Glutamatergic neuron (in vitro differentiated cells): ENCODE data around the gene LIN28B. TPM values are rescaled to one million over a fixed set of nuclear protein-coding genes. Genes with fewer than 3 reads are reported as not detected.
A peak's percentile ranks its signal among the peaks of the same experiment; 100 is the strongest.

Experiments used
- DNase-seq: peaks from one replicate; pipeline ENCODE4 v3.0.0; 2022
- H3K27ac Mint-ChIP-seq: one replicate; pipeline ENCODE4 v1.8.0; 2020; ENCODE audit warnings: mild to moderate bottlenecking, mixed read lengths, inconsistent platforms; ENCODE audit not compliant: unreplicated experiment
- H3K27me3 Mint-ChIP-seq: one replicate; pipeline ENCODE4 v1.8.0; 2020; ENCODE audit warnings: mild to moderate bottlenecking, moderate library complexity, mixed read lengths, inconsistent platforms; ENCODE audit not compliant: unreplicated experiment
- H3K36me3 Mint-ChIP-seq: one replicate; pipeline ENCODE4 v1.8.0; 2020; ENCODE audit warnings: mild to moderate bottlenecking, mixed read lengths, inconsistent platforms; ENCODE audit not compliant: unreplicated experiment
- H3K4me1 Mint-ChIP-seq: one replicate; pipeline ENCODE4 v1.8.0; 2020; ENCODE audit warnings: mild to moderate bottlenecking, low read depth, mixed read lengths, inconsistent platforms; ENCODE audit not compliant: unreplicated experiment
- H3K4me3 Mint-ChIP-seq: one replicate; pipeline ENCODE4 v1.8.0; 2020; ENCODE audit warnings: mild to moderate bottlenecking, mixed read lengths, inconsistent platforms; ENCODE audit not compliant: unreplicated experiment
- H3K9me3 Mint-ChIP-seq: one replicate; pipeline ENCODE4 v1.8.0; 2020; ENCODE audit warnings: mild to moderate bottlenecking, moderate library complexity, mixed read lengths, inconsistent platforms; ENCODE audit not compliant: unreplicated experiment
- total RNA-seq: library from RNA; stranded (reverse); fragmentation: NEBNext Ultra II Directional; extraction: Animal tissue kit (Norgen Biotek cat#: 25700); gene quantifications from one replicate; pipeline ENCODE4 v1.2.1, GENCODE V29; 2021; ENCODE audit not compliant: unreplicated experiment
- TF ChIP-seq, protein P1 (sequence below): fragments of 200-600 bp; sonication (generic); IDR thresholded peaks from one replicate; pipeline ENCODE4 v1.5.0; 2021; ENCODE audit not compliant: partially characterized antibody, unreplicated experiment

Gene LIN28B
- total RNA-seq, 1 donor from 2014 or later, result 105 TPM

DNA sequence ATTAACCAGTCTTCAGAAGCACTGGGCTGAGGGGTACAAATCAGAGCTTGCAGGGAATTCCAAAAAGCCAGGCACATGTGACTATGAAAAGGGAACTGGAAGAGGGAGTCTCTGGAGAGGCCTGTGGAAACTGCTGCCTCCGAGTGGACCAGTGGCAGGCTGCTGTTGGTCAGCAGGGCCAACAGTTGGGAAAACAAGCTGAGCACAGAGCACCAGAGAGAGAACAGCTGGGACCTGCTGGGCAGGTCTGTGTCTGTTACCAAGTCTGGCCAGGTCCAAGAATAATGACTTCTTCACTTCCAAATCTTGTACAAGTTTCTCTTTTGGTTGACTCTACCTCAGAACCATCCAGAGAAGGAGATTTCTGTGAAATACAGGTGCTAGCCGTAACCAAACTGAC is 81.4 kb downstream of the LIN28B start:
- H3K4me3 Mint-ChIP-seq, result peak overlapping the region; percentile 77
- no peaks in the 10 kb centered on the region for H3K36me3 Mint-ChIP-seq
- TF ChIP-seq, protein P1, sequence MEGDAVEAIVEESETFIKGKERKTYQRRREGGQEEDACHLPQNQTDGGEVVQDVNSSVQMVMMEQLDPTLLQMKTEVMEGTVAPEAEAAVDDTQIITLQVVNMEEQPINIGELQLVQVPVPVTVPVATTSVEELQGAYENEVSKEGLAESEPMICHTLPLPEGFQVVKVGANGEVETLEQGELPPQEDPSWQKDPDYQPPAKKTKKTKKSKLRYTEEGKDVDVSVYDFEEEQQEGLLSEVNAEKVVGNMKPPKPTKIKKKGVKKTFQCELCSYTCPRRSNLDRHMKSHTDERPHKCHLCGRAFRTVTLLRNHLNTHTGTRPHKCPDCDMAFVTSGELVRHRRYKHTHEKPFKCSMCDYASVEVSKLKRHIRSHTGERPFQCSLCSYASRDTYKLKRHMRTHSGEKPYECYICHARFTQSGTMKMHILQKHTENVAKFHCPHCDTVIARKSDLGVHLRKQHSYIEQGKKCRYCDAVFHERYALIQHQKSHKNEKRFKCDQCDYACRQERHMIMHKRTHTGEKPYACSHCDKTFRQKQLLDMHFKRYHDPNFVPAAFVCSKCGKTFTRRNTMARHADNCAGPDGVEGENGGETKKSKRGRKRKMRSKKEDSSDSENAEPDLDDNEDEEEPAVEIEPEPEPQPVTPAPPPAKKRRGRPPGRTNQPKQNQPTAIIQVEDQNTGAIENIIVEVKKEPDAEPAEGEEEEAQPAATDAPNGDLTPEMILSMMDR, result no peak
- peak; percentile 83 for DNase-seq
- H3K27ac Mint-ChIP-seq, result peak overlapping the region; percentile 98
- peaks cover 45% of the 10 kb centered on the region for H3K4me1 Mint-ChIP-seq
- H3K9me3 Mint-ChIP-seq, result peaks cover 16% of the 10 kb centered on the region
- peaks cover 15% of the 10 kb centered on the region for H3K27me3 Mint-ChIP-seq

DNA sequence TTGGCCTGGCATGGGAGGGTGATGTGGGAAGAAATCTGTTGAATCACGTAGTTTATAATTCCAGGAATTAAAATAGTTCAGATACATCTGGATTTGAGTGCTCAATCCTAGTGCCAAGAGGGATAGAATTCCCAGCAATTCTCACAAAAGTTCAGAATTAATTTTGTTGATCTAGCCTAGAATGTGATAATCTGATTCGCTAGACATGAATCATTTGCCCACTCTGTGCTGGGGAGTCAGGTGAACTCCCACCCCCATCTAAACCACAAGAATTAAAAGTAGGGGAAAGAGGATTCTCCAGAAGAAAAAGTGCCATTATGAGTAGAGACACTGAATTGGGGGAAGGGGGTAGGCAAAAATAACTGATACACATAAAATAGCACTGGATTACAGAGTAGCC is 85.0 kb downstream of the LIN28B start:
- Mint-ChIP-seq H3K4me1 (peaks cover 25% of the 10 kb centered on the region), H3K4me3 (no peak overlapping the region), H3K27ac (peak overlapping the region; percentile 12), H3K9me3 (peaks cover 9% of the 10 kb centered on the region), H3K27me3 (peaks cover 7% of the 10 kb centered on the region), H3K36me3 (no peaks in the 10 kb centered on the region)
- TF ChIP-seq, protein P1, result no peak
- no peak for DNase-seq

DNA sequence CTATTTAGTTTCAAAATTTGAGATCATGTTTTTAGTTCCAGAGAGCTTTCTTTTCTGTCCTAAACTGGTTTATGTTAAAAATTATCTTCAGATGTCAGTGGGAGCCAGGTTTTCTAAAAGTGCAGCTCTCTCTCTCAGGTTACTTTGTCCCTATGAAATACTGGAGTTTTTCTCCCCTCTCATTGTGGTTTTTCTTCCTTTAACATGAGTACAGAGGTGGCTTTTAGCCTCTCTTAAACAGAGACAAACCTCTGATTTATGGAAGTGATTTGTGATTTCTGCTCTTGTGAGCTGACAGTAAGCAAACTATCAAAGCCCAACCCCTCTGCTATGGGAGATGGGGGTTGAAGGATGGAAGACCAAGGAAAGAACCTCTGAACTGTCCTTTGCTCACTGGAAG is 85.7 kb downstream of the LIN28B start:
- no peak for DNase-seq
- no peak overlapping the region for H3K4me3 Mint-ChIP-seq
- TF ChIP-seq, protein P1, result no peak
- no peaks in the 10 kb centered on the region for H3K36me3 Mint-ChIP-seq
- peaks cover 22% of the 10 kb centered on the region for H3K4me1 Mint-ChIP-seq
- peaks cover 9% of the 10 kb centered on the region for H3K9me3 Mint-ChIP-seq
- H3K27ac Mint-ChIP-seq, result peak overlapping the region; percentile 62
- peaks cover 7% of the 10 kb centered on the region for H3K27me3 Mint-ChIP-seq

DNA sequence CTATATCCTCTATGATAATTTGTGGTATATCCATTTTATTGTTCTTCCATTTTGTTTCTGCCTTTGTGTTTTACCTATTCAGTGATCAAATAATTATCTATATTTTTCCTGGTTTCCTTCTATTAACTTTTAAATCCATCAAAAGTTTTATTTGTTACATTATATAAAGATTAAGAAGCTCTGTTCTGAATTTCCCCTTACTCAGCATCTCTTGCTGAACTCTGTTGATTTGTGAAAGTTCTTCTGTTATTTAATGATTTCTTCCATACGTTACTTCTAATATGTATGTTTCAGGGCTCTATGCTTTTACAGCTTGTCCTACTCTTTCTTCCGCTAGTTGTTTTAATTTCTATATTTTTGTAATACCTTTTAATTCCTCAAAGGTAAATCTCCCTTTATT is 87.1 kb downstream of the LIN28B start:
- H3K4me3 Mint-ChIP-seq, result no peak overlapping the region

DNA sequence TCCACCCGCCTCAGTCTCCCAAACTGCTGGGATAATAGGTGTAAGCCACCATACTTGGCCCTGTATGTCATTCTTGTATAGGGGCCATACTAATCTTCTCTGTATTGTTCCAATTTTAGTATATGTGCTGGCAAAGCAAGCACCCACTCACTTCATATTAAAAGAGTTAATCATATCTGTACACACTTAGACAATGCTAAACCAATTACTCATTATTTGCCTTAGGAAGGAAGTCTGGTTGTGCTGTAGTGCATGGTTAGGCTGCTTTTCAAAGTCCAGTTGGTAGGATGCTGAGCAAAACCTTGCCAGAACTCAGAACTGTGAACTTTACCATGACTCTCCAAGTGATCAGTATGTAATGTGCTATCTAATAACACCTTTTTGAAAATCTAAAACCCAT is 88.6 kb downstream of the LIN28B start:
- Mint-ChIP-seq H3K4me3 (no peak overlapping the region), H3K27ac (no peak overlapping the region)
- no peak for DNase-seq

More for the DNA sequence above, 87.1 kb downstream of the LIN28B start:
- TF ChIP-seq, protein P1, result no peak
- no peak for DNase-seq
- Mint-ChIP-seq H3K27ac (no peak overlapping the region), H3K36me3 (peaks cover 7% of the 10 kb centered on the region), H3K4me1 (peaks cover 15% of the 10 kb centered on the region), H3K27me3 (no peaks in the 10 kb centered on the region), H3K9me3 (no peaks in the 10 kb centered on the region)

More for the DNA sequence above, 88.6 kb downstream of the LIN28B start:
- peaks cover 9% of the 10 kb centered on the region for H3K36me3 Mint-ChIP-seq
- TF ChIP-seq, protein P1, result no peak
- H3K27me3 Mint-ChIP-seq, result no peaks in the 10 kb centered on the region
- peaks cover 14% of the 10 kb centered on the region for H3K4me1 Mint-ChIP-seq
- H3K9me3 Mint-ChIP-seq, result peaks cover under 1% of the 10 kb centered on the region
